Stimulated activated effector memory CD8-positive, alpha-beta T cell treated with anti-CD3 and anti-CD28 coated beads, Interleukin-12 subunit alpha, Interleukin-12 subunit beta, amount 100 ng/mL, for 72 hours (primary cell): ENCODE measurements around the gene TENM4.

Source experiments
- ATAC-seq: fragments of 150-1000 bp; cut with Tn5 transposase; 2 replicates; pipeline ENCODE4 v1.10.0; 2021
- DNase-seq, 2 donors: peaks; one replicate each; pipeline ENCODE4 v3.0.0; 2021 to 2022; ENCODE audit warnings: low spot score in 2 of 2
- H3K27ac Mint-ChIP-seq: one replicate; pipeline ENCODE4 v1.8.0; 2022; ENCODE audit warnings: mild to moderate bottlenecking, mixed read lengths
- H3K36me3 Mint-ChIP-seq: one replicate; pipeline ENCODE4 v1.8.0; 2022; ENCODE audit warnings: mild to moderate bottlenecking, mixed read lengths
- H3K4me1 Mint-ChIP-seq: one replicate; pipeline ENCODE4 v1.8.0; 2022; ENCODE audit warnings: mixed read lengths
- H3K4me3 Mint-ChIP-seq: one replicate; pipeline ENCODE4 v1.8.0; 2022; ENCODE audit warnings: mild to moderate bottlenecking, mixed read lengths
- H3K9me3 Mint-ChIP-seq: one replicate; pipeline ENCODE4 v1.8.0; 2022; ENCODE audit warnings: mixed read lengths

TENM4 gene

GRCh38 chr11:79332017-79332416 lies 108.8 kb downstream of the TENM4 start:
- Mint-ChIP-seq H3K9me3 (peaks cover 3% of the 10 kb centered on the region), H3K4me3 (no peak overlapping the region), H3K4me1 (no peaks in the 10 kb centered on the region), H3K27ac (no peak overlapping the region), H3K36me3 (no peaks in the 10 kb centered on the region)
- DNase-seq, result no peak
- ATAC-seq, result no peak

- H3K36me3 Mint-ChIP-seq, result no peaks in the 10 kb centered on the region
- H3K4me3 Mint-ChIP-seq, result no peak overlapping the region
- H3K27ac Mint-ChIP-seq, result no peak overlapping the region
- DNase-seq (no peak), ATAC-seq (no peak)
- H3K4me1 Mint-ChIP-seq, result no peaks in the 10 kb centered on the region
- H3K9me3 Mint-ChIP-seq, result peaks cover 5% of the 10 kb centered on the region
Measured at GRCh38 chr11:79331203-79331901, 109.5 kb downstream of the TENM4 start.

GRCh38 chr11:79330651-79331050 lies 110.2 kb downstream of the TENM4 start:
- H3K36me3 Mint-ChIP-seq, result no peaks in the 10 kb centered on the region
- H3K27ac Mint-ChIP-seq, result no peak overlapping the region
- no peak overlapping the region for H3K4me3 Mint-ChIP-seq

DNA sequence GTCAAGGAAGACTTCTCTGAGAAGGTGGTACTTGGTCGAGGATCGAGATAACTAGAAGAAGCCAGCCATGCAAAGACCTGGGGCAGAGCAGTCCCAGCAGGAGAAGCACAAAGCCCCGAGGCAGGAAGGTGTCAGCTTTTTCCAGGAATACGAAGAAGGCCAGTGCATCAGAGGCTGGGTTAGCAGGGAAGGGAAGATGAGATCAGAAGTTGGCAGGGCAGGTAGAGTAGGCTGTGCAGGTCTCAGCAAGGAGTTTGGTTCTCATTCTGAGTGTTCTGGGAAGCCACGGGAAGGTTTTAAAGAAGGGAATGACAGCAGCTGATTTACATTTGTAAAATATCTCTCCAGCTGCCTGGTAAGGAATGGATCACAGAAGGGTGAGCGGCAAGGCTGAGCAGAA lies 111.3 kb downstream of the TENM4 start:
- H3K27ac Mint-ChIP-seq, result no peak overlapping the region
- no peak for DNase-seq
- no peak for ATAC-seq

More at GRCh38 chr11:79330651-79331050, 110.2 kb downstream of the TENM4 start:
- DNase-seq (no peak), ATAC-seq (no peak)
- Mint-ChIP-seq H3K9me3 (peaks cover 7% of the 10 kb centered on the region), H3K4me1 (no peaks in the 10 kb centered on the region)

GRCh38 chr11:79328402-79328801 lies 112.4 kb downstream of the TENM4 start:
- ATAC-seq (no peak), DNase-seq (no peak)
- no peaks in the 10 kb centered on the region for H3K4me1 Mint-ChIP-seq
- H3K27ac Mint-ChIP-seq, result no peak overlapping the region
- no peak overlapping the region for H3K4me3 Mint-ChIP-seq
- H3K9me3 Mint-ChIP-seq, result peaks cover 7% of the 10 kb centered on the region
- H3K36me3 Mint-ChIP-seq, result no peaks in the 10 kb centered on the region

More for the DNA sequence above, 111.3 kb downstream of the TENM4 start:
- H3K4me1 Mint-ChIP-seq, result no peaks in the 10 kb centered on the region
- H3K9me3 Mint-ChIP-seq, result peaks cover 7% of the 10 kb centered on the region
- no peak overlapping the region for H3K4me3 Mint-ChIP-seq
- H3K36me3 Mint-ChIP-seq, result no peaks in the 10 kb centered on the region

DNA sequence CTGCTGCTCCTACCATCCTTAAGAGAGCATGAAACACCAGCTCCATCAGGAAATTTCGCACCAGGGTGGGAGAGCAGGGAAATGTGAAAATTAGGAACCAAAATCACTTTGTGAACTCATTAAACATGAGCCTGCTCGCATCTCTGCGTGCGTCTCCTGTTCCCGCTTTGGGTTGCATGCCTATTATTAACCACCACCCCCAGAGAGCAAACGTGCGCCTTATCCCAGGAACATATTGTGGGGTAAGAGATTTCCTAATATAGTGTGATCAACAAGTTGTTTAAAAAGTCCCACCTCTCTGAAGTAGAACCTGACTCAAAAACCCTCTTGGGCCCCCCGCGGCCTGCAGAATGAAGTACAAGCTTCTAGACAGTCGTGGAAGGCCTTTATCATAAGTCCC lies 115.0 kb downstream of the TENM4 start:
- Mint-ChIP-seq H3K36me3 (no peaks in the 10 kb centered on the region), H3K4me3 (no peak overlapping the region), H3K27ac (no peak overlapping the region), H3K4me1 (no peaks in the 10 kb centered on the region), H3K9me3 (peaks cover 6% of the 10 kb centered on the region)
- DNase-seq (no peak), ATAC-seq (no peak)

- H3K27ac Mint-ChIP-seq, result no peak overlapping the region
- H3K4me1 Mint-ChIP-seq, result no peaks in the 10 kb centered on the region
- ATAC-seq, result no peak
- no peak for DNase-seq
- H3K4me3 Mint-ChIP-seq, result no peak overlapping the region
- no peaks in the 10 kb centered on the region for H3K36me3 Mint-ChIP-seq
- peaks cover 4% of the 10 kb centered on the region for H3K9me3 Mint-ChIP-seq
Measured at GRCh38 chr11:79321263-79321662, 119.6 kb downstream of the TENM4 start.

- Mint-ChIP-seq H3K4me3 (no peak overlapping the region), H3K4me1 (no peaks in the 10 kb centered on the region), H3K9me3 (peaks cover 4% of the 10 kb centered on the region), H3K27ac (no peak overlapping the region), H3K36me3 (no peaks in the 10 kb centered on the region)
- DNase-seq (no peak), ATAC-seq (no peak)
Measured at GRCh38 chr11:79314906-79315689, 125.7 kb downstream of the TENM4 start.

DNA sequence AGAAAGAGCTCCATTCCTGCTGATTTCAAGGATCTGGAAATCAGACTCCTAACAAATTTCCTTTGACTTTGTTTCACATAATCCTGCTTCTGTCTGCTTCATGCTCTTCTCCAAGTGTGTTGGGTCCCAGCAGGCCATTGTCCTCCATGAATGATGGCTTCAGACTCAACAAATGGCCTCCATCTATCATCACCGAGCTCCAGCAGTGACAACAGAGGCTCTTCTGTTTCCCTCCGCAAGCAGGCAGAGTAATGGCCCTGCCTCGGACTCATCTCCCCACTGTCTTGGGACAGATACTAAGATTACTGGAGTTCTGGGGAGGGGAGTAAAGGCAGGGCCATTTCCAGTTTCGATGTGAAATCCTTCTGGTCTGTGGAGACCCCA lies 127.3 kb downstream of the TENM4 start:
- no peak overlapping the region for H3K27ac Mint-ChIP-seq
- H3K9me3 Mint-ChIP-seq, result peaks cover 4% of the 10 kb centered on the region
- no peak overlapping the region for H3K4me3 Mint-ChIP-seq
- DNase-seq, result no peak
- H3K36me3 Mint-ChIP-seq, result no peaks in the 10 kb centered on the region
- no peaks in the 10 kb centered on the region for H3K4me1 Mint-ChIP-seq
- no peak for ATAC-seq

DNA sequence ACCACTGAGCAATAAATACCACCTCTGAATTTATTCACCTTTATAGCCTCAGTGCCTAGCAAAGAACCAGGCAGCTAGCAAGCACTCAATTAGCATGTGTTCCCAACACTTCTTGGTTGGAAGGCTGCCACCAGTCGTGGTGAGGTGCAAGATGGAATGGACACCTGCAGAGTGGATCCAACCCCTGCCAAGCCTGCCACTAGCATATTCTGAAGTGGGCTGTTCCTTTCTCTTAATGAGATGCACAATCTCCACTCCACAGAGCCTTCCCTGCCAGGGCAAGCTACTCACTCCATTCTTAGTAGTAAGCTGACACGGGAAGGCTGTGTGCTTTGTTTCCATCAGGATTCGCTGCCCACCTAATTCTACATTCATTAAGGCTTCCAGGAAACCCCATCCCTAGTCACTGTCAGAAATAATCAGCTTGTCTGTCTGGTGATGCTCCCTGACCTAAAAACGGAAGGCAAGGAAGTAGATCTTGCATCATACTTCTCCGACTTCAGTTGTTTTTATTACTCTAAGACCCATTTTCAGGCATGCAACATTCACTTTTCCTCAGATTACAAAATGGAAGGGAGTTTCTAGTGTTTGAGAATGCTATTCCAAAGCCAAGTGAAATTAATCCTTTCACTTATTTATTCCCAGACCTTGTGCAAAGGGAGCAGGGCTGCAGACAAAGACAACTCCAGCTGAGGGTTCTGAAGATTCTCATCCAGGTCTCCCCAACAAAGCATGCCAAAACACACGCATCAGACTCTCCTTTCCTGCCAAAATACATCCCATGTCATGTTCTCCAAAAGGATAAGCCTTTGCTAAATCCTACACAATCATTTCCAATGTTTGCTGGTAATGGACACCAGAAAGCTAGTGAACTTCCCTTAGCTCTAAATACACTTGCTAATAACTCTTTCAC lies 128.0 kb downstream of the TENM4 start:
- DNase-seq, result no peak
- Mint-ChIP-seq H3K4me3 (no peak overlapping the region), H3K4me1 (no peaks in the 10 kb centered on the region), H3K36me3 (no peaks in the 10 kb centered on the region), H3K9me3 (peaks cover 4% of the 10 kb centered on the region), H3K27ac (no peak overlapping the region)
- no peak for ATAC-seq

DNA sequence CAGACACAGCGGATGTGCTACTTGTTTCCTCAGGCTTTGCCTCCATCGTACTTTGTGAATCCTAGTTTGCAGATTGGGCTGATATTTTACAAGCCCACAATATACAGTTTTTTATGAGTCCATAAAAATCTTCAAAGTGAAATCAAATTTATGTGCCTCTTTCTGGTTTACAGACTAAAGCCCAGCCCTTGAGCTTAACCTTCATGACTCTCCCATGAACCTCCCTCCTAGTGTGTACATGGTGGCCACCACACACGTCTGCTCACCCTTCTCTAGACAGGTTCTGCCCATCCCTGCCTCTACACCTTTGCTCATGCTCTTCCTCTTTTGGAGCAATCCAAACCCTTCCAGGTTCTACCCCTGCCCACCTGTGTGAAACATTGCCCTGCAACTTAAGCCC lies 129.4 kb downstream of the TENM4 start:
- DNase-seq (no peak), ATAC-seq (no peak)
- Mint-ChIP-seq H3K36me3 (no peaks in the 10 kb centered on the region), H3K4me3 (no peak overlapping the region), H3K4me1 (no peaks in the 10 kb centered on the region), H3K9me3 (peaks cover 9% of the 10 kb centered on the region), H3K27ac (no peak overlapping the region)

- Mint-ChIP-seq H3K36me3 (no peaks in the 10 kb centered on the region), H3K4me1 (no peaks in the 10 kb centered on the region), H3K9me3 (peaks cover 5% of the 10 kb centered on the region), H3K27ac (no peak overlapping the region), H3K4me3 (no peak overlapping the region)
- no peak for DNase-seq
- no peak for ATAC-seq
Measured at GRCh38 chr11:79309407-79309806, 131.4 kb downstream of the TENM4 start.

DNA sequence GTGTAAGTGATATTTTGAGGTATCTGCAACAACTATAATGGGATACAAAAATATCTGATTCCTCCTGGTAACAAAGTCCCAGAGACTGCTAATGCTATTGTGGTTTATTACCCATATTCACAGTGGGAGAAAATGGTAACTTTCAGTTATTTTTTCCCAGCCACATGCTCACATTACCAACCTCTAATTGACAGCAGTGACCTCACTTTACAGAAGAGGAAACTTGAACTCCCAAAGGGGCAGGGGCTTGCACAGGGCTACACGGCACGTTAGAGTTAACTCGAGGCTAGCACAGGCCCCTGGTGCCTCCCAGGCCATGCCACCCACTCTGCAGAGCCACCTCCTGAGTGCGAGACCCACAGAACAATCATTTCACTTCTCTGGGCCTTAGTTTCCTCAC lies 132.4 kb downstream of the TENM4 start:
- Mint-ChIP-seq H3K9me3 (peaks cover 5% of the 10 kb centered on the region), H3K4me3 (no peak overlapping the region), H3K36me3 (no peaks in the 10 kb centered on the region), H3K27ac (no peak overlapping the region), H3K4me1 (no peaks in the 10 kb centered on the region)
- no peak for DNase-seq
- no peak for ATAC-seq

GRCh38 chr11:79304599-79305212 lies 136.1 kb downstream of the TENM4 start:
- H3K36me3 Mint-ChIP-seq, result no peaks in the 10 kb centered on the region
- no peaks in the 10 kb centered on the region for H3K4me1 Mint-ChIP-seq
- no peak overlapping the region for H3K27ac Mint-ChIP-seq
- H3K9me3 Mint-ChIP-seq, result peaks cover 8% of the 10 kb centered on the region
- DNase-seq (no peak), ATAC-seq (no peak)
- no peak overlapping the region for H3K4me3 Mint-ChIP-seq

GRCh38 chr11:79296141-79296540 lies 144.7 kb downstream of the TENM4 start:
- ATAC-seq (no peak), DNase-seq (no peak)
- no peaks in the 10 kb centered on the region for H3K36me3 Mint-ChIP-seq
- H3K9me3 Mint-ChIP-seq, result no peaks in the 10 kb centered on the region
- no peak overlapping the region for H3K4me3 Mint-ChIP-seq
- no peak overlapping the region for H3K27ac Mint-ChIP-seq
- H3K4me1 Mint-ChIP-seq, result no peaks in the 10 kb centered on the region
